HG02642 (cell line): Measurements from ENCODE around the gene TP53INP2.
A peak's percentile ranks its signal among the peaks of the same experiment; 100 is the strongest.
"Not testable (repeated sequence)": the region's sequence is repeated elsewhere in the genome, so short reads cannot be mapped to it uniquely, and the experiment has no call there.

Experiments used
- ATAC-seq: cut with Tn5 transposase; IDR thresholded peaks from one replicate; pipeline ENCODE4 v1.9.1; 2021; ENCODE audit warnings: mild to moderate bottlenecking; ENCODE audit not compliant: unreplicated experiment, poor library complexity

TP53INP2 gene

DNA sequence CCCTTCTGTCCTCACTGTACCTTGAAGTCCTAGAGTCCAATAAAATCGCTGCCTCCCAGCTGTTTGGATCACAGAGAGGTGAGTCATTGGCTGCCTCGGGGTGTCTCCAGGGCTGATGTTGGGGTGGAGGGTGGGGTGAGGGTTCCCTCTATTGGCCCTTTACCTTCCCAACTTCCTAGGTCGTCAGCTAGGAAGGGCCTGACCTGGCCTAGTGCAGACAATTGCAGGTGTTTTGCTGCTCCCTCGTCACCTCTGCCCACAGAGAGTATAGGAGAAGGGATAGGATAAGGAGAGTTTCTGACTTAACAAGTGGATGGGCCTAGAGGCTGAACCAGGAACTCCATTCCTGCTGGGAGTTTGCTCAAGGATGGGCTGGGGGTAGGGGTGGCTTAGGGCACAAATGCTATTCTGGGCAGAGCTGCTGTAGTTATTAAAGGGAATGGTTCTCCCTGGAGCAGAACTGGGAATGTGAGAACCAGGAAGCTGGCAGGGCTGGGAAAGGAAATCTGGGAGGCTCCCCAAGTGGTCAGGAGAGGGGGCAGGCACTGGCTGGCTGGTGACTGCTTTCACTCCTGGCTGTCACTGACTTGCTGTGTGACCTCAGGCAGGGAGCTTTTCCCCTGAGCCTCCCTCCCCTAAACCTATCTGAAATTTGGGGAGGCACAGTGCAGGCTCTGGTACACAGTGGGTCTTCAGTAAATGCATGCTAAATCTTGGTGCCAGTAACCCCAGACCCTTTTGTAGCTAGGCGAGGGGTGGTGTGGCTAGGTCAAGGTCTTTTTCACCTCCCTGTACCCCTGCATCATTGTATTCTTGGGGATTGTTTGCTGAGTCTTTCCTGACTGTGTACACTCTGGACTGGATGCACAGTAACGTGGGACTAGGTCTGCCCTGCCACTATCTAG is 1.5 kb downstream of the TP53INP2 start:
- ATAC-seq: no peak

GRCh38 chr20:34706302-34706875 is 2.2 kb downstream of the TP53INP2 start:
- ATAC-seq: no peak

GRCh38 chr20:34706912-34707784 is 3.0 kb downstream of the TP53INP2 start:
- no peak for ATAC-seq

DNA sequence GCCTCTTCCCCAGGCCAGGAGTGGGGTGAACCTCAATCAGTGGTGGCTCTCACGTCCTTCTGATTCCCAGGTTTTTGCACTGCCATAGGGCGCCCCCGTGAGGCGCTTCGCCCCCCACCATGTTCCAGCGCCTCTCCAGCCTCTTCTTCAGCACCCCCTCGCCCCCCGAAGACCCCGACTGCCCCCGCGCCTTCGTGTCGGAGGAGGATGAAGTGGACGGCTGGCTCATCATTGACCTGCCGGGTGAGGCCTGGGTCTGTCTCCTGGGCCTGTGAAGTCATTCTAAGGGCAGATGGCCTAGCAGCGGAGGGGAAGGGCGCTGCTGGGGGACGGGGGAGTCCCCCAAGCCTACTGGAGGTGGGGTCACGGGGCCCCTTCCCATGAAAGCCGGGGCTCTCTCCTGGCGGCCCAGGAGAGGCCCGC is 4.5 kb downstream of the TP53INP2 start:
- peak; percentile 10 for ATAC-seq

DNA sequence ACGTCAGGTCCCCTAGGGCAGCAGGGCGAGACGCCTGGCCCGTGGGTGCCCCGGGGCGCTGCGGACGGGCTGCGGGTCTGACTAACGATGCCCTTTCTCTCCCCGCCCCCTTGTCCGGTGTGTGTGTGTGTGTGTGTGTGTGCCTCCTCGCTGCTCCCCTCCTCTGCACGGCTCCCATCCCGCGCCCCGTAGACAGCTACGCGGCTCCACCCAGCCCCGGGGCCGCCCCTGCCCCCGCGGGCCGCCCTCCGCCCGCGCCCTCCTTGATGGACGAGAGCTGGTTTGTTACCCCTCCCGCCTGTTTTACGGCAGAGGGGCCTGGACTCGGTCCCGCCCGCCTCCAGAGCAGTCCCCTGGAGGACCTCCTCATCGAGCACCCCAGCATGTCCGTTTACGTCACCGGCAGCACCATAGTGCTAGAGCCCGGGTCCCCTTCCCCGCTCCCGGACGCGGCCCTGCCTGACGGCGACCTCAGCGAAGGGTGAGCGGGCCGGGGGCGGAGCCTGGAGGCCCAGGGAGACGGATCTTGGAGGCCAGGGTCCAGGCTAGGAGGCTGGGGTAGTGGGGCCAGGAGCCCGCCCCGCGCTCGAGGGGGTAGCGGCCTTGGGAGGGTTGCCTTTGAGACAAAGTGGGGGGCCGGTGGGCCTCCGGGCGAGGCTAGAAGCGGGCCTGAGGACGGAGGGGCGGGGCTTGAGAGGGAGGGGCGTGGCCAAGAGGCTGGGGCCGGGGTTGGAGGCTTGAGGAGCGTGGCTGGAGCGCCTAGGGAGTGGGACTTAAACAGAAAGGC is 5.1 kb downstream of the TP53INP2 start:
- peak; percentile 56 for ATAC-seq

DNA sequence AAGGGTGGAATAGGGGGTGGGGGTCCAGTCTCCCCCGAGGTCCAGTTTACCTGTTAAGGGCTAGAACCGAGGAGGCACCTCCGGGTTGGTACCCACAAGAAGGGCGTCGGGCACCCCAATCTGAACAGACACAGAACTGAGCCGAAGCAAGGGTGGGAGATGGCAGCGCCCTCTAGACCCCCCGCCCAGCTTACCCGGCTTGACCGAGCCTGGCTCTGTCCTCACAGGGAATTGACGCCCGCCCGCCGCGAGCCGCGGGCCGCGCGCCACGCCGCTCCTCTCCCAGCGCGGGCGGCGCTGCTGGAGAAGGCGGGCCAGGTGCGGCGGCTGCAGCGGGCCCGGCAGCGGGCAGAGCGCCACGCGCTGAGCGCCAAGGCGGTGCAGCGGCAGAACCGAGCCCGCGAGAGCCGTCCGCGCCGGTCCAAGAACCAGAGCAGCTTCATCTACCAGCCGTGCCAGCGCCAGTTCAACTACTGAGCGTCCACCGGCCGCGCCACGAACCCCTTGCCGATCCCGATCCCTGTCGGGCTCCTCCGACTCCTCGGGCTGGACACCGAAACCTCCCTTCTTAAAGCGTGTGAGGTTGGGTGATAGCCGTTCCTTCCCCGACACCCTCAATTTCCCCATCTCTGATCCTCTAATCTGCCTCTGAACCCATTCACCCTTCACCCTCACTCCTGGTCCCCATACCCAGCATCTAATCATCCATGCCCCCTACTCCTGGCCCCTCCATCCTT is 5.9 kb downstream of the TP53INP2 start:
- ATAC-seq: peak; percentile 29

DNA sequence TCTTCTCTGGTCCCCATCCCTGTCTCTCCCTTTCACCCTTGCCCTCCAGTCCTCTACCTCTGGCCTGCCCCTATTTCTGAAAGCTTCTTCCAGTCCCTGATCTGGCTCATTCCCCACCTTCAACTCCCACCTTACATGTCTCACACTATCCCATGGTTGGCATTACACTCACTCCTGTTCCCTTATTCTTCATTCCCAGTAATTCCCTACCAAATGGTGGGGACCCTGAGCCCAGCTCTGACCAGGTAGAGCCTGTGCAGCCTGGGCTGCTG is 6.4 kb downstream of the TP53INP2 start:
- no peak for ATAC-seq

- no peak for ATAC-seq
These were observed 6.9 kb downstream of the TP53INP2 start for GRCh38 chr20:34710861-34711574.

DNA sequence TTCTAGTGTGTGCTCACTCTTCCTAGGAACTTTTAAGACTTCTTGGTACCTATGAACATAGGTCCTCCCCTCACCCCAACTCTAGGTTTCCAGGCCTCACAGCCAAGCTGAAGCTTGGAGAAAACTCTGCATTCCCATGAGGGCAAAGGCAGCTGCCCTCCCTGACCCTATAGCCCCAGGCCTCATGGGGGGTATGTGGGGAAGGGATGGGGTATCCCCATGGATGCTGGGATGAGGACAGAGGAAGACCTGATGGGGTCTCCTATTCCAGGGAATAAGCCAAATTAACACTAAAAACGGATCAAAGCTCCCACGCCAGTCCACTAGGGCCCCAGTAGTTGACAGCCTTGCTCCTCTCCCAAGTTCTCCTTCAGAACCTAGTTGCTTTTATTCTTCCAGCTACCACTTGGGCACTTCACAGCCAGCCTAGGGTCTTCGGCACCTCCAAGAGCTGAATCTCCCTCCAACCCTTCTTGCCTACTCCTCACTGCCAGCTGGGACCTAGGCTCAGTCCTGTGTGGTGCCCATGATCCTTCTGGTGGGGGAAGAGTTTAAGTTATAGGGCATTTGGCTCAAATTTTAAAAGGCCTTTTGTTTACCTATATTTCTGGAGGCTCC is 7.8 kb downstream of the TP53INP2 start:
- no peak for ATAC-seq

DNA sequence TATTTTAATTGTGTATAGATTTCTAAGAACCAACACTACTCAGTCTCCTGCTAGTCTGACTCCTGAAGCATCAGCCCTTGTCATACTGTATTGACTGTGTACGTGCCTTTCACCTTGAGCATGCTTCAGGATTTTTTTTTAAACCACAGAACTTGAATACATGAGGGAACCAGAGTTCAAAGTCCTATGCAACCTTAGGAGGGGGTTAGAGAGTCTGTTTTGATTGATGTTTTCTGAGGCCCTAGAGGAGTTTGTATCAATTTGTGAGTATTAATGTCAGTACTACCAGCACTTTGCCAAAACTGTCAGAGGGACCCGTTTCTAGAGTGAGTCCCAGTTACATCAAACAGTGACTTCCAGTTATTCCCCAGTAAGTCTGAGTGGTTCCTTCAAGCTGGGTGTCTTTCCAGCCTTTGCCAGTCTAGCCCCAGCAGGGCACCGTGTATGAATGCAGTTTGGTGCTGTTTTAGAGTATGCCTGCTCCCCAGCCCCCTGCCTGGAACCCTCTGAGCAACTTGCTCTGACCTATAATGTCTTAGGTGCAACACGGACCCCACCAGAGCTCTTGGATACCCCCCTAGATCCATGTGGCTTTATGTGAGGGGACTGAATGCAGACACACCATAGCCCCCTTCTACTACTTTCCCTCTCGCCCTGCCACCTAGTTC is 8.5 kb downstream of the TP53INP2 start:
- no peak for ATAC-seq

DNA sequence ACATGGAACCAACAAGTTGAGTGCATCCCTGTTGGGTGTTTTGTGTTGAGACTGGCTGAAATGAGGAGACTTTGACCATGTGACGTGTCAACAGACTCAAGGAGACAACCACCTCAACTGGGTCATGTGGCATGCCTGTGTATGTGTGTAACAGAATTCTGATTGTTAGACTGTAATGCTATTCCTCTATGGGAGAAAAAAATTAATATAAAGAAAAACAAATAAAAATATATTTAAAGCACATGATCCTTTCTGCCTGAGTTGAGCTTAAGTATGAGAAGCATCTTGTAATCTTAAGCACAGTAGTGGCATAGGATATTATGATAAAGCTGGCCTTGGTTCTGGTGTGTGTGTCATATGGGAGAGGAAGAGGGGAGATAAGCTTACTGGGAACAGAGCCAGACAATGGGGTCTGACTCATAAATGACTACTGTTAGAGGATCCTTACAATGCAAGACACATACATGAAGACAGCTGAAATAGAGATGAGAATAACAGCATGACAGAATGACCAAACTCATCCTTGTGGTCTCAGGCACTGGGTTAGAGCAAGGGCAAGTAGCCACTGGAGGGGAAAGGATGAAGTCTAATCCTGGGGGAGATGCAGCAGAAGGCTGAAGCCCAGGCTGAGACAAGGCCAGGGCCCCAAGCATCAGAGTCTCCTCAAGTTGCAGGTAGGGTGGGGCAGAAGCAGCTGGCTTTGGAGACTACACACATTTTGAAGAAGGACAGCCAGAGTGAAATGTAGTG is 9.2 kb downstream of the TP53INP2 start:
- no peak for ATAC-seq

GRCh38 chr20:34713944-34714515 is 9.9 kb downstream of the TP53INP2 start:
- not testable (repeated sequence) for ATAC-seq

DNA sequence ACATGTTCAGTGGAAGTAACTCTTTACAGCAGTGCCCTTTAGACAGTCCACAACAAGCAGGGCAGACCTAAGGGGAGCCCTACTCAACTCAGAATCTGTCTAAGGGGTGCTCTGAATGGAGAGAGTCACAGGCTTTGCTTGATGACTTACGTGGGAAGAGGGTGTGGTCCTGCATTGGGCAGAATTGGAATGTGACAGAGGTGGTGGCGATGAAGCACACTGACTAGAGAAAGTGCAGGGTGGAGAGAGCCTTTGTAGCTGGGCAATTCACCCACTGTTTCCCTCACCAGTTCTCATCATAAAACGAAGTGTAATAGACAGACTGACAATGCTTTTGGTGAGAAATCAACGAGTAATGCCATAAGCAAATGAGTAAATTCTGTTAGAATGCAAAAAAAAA is 11.2 kb downstream of the TP53INP2 start:
- ATAC-seq: no peak

GRCh38 chr20:34716921-34717229 is 12.7 kb downstream of the TP53INP2 start:
- ATAC-seq: no peak

- ATAC-seq: no peak
These were observed 13.3 kb downstream of the TP53INP2 start for GRCh38 chr20:34717230-34718095.

GRCh38 chr20:34719242-34720017 is 15.3 kb downstream of the TP53INP2 start:
- peak; percentile 91 for ATAC-seq
